HCT116 (cell line): ENCODE measurements around the gene SLC17A8.

Experiments used
- CTCF ChIP-seq, 3 experiments: fragments of 200-600 bp in 1 of 3; sonication (generic) in 1 of 3; IDR thresholded peaks in 2 of 3; conservative IDR thresholded peaks in 1 of 3; 2 replicates each; pipeline ENCODE4 v1.5.1; 2012 to 2017; ENCODE audit warnings: low read depth in 2 of 3, low read length in 2 of 3, antibody characterized with exemption in 1 of 3, borderline replicate concordance in 1 of 3, control low read depth in 1 of 3, mild to moderate bottlenecking in 1 of 3, mixed read lengths in 1 of 3, mixed run types in 1 of 3, moderate library complexity in 1 of 3; ENCODE audit not compliant: insufficient read depth in 1 of 3
- JUND ChIP-seq: IDR thresholded peaks from 2 replicates; pipeline ENCODE4 v1.6.1; 2012
- SP1 ChIP-seq: IDR thresholded peaks from 2 replicates; pipeline ENCODE4 v1.6.1; 2012; ENCODE audit warnings: low read depth
- ZNF274 ChIP-seq: fragments of 200-500 bp; sonication (Bioruptor generic); IDR thresholded peaks from 2 replicates; pipeline ENCODE4 v1.6.1; 2014; ENCODE audit warnings: mild to moderate bottlenecking, low read depth, low read length, inconsistent platforms

- no peak for TF ChIP-seq SP1
- TF ChIP-seq CTCF (IDR thresholded peaks at IDR 0.05 in 2 of 3, conservative IDR thresholded peaks at IDR 0.05 in 1 of 3; ENCODE audit: borderline replicate concordance in 1 of 3, insufficient read depth in 1 of 3, low read depth in 2 of 3, low read length in 2 of 3): no peak
- no peak for TF ChIP-seq ZNF274
- TF ChIP-seq JUND: no peak
Measured at GRCh38 chr12:100393200-100393599, 36.3 kb downstream of the SLC17A8 start.
